Measurements from ENCODE around the gene CTSZ. TPM values are rescaled to one million over a fixed set of nuclear protein-coding genes. Genes with fewer than 3 reads are reported as not detected.
A peak's percentile ranks its signal among the peaks of the same experiment; 100 is the strongest.

The CTSZ gene
- total and polyA plus RNA-seq, 2 of the 8 experiments (the other 6 are each of a cell fraction or from before 2014, with no cell fraction given): 32.8 to 34.0 TPM

- H3K18ac ChIP-seq (ENCODE audit: extremely low read depth, low read length): no peak overlapping the region
- no peaks in the 10 kb centered on the region for H3K36me3 ChIP-seq (ENCODE audit: control insufficient read depth in 2 of 4, insufficient read depth in 4 of 4, low read length in 3 of 4)
- FAIRE-seq (no peak), DNase-seq (ENCODE audit: low read depth in 1 of 2, low spot score in 2 of 2) (no peak)
- no peak overlapping the region for H4K91ac ChIP-seq (replicated peaks; ENCODE audit: insufficient read length, low read length)
- no peaks in the 10 kb centered on the region for H3K4me1 ChIP-seq (replicated peaks in 1 of 4; ENCODE audit: control insufficient read depth in 3 of 4, insufficient read depth in 4 of 4, low read length in 3 of 4)
- H4K5ac ChIP-seq (ENCODE audit: insufficient read length, low read depth, low read length): no peak overlapping the region
- no peak overlapping the region for H3K4me3 ChIP-seq (ENCODE audit: extremely low read depth in 1 of 4, insufficient read depth in 2 of 4, low read depth in 3 of 4, low read length in 4 of 4)
- H2BK12ac ChIP-seq (ENCODE audit: low read depth, low read length): no peak overlapping the region
- no peaks in the 10 kb centered on the region for H3K79me2 ChIP-seq (ENCODE audit: control insufficient read depth in 1 of 2, insufficient read depth in 2 of 2, low read length in 2 of 2)
- no peak overlapping the region for H3K4ac ChIP-seq (replicated peaks; ENCODE audit: insufficient read length, low read depth, low read length)
- H3K4me2 ChIP-seq (ENCODE audit: insufficient read depth in 1 of 2, low read depth in 2 of 2, low read length in 2 of 2): no peak overlapping the region
- no peaks in the 10 kb centered on the region for H4K20me1 ChIP-seq (replicated peaks in 1 of 2; ENCODE audit: control insufficient read depth in 1 of 2, insufficient read depth in 2 of 2, low read length in 2 of 2)
- no peak overlapping the region for H2AFZ ChIP-seq (ENCODE audit: low read length)
- no peak overlapping the region for H2BK120ac ChIP-seq (replicated peaks; ENCODE audit: low read depth, low read length)
- no peaks in the 10 kb centered on the region for H3K9me3 ChIP-seq (ENCODE audit: insufficient read depth in 2 of 2, low read depth in 1 of 2, low read length in 1 of 2)
- H3K27me3 ChIP-seq (replicated peaks in 1 of 4; ENCODE audit: control insufficient read depth in 3 of 4, extremely low read depth in 1 of 4, insufficient read depth in 3 of 4, low read length in 3 of 4): no peaks in the 10 kb centered on the region
- no peak overlapping the region for H2AK5ac ChIP-seq (ENCODE audit: low read depth, low read length)
- no peak overlapping the region for H2BK5ac ChIP-seq (ENCODE audit: low read depth, low read length)
- no peak overlapping the region for H4K8ac ChIP-seq (ENCODE audit: extremely low read depth, insufficient read depth, low read length)
- no peak overlapping the region for H3K23ac ChIP-seq (ENCODE audit: insufficient read length)
- no peak overlapping the region for H2BK15ac ChIP-seq (ENCODE audit: low read length)
- no peak overlapping the region for H3K9ac ChIP-seq (replicated peaks in 1 of 4; ENCODE audit: extremely low read depth in 1 of 4, low read depth in 3 of 4, low read length in 3 of 4)
- peak; percentile 47; the same call in 1 of the 2 replicates for TF ChIP-seq CEBPB (IDR thresholded peaks at IDR 0.05; ENCODE audit: low read depth, low read length)
- TF ChIP-seq KDM1A (IDR thresholded peaks at IDR 0.05; ENCODE audit: borderline replicate concordance, low read length): no peak
- no peak overlapping the region for H2BK20ac ChIP-seq (ENCODE audit: low read length)
- H3K14ac ChIP-seq (ENCODE audit: insufficient read length): no peak overlapping the region
- WGBS, 2 experiments (ENCODE audit: extremely low coverage in 1 of 2, insufficient coverage in 1 of 2, insufficient read length in 1 of 2, insufficient replicate concordance in 2 of 2, low coverage in 1 of 2, low lambda C conversion rate in 2 of 2, missing lambda C conversion rate in 1 of 2): 92% methylated on average over 8 of the region's 8 CpGs; no CpG with 5 or more reads in 1 of the 2 experiments
- H3K27ac ChIP-seq (ENCODE audit: low read depth, low read length): no peak overlapping the region
- CTCF ChIA-PET (ENCODE audit: partially characterized antibody): interaction anchor here (0.8 to 1.2 kb wide), 2 partner anchors 23 to 252 kb away, joined by 4 read pairs; no protein-coding TSS in a partner anchor
- H3K79me1 ChIP-seq (ENCODE audit: low read depth, low read length): no peaks in the 10 kb centered on the region
- no peaks in the 10 kb centered on the region for H3K23me2 ChIP-seq (ENCODE audit: low read depth, low read length)
- H3K56ac ChIP-seq (replicated peaks; ENCODE audit: insufficient read length, low read depth, low read length): no peak overlapping the region
- POLR2A ChIA-PET (ENCODE audit: partially characterized antibody): no interaction called here
These were observed 51.0 kb downstream of the CTSZ start for GRCh38 chr20:58956078-58956477.

All from H1 (cell line).